GM13977 (cell line): ENCODE results near the gene LRRC51.

Source experiments
- DNase-seq: peaks from one replicate; pipeline ENCODE4 v3.0.0; 2012; ENCODE audit warnings: low spot score
- in situ Hi-C: fragments of 300-500 bp; cut with MboI; formaldehyde crosslinking; loops from one replicate; pipeline ENCODE4 v1.12.0; 2022; ENCODE audit warnings: low sequenced_read_pairs, low pct_unique_long_range_greater_than_20kb, mixed read lengths, inconsistent platforms; ENCODE audit not compliant: unreplicated experiment
- TF ChIP-seq, protein P1 (sequence below): IDR thresholded peaks from 2 replicates; pipeline ENCODE4 v1.5.1; 2012; ENCODE audit warnings: mild to moderate bottlenecking, control low read depth; ENCODE audit not compliant: insufficient read depth; ENCODE audit errors: extremely low read depth, missing control alignments

Gene LRRC51

DNA sequence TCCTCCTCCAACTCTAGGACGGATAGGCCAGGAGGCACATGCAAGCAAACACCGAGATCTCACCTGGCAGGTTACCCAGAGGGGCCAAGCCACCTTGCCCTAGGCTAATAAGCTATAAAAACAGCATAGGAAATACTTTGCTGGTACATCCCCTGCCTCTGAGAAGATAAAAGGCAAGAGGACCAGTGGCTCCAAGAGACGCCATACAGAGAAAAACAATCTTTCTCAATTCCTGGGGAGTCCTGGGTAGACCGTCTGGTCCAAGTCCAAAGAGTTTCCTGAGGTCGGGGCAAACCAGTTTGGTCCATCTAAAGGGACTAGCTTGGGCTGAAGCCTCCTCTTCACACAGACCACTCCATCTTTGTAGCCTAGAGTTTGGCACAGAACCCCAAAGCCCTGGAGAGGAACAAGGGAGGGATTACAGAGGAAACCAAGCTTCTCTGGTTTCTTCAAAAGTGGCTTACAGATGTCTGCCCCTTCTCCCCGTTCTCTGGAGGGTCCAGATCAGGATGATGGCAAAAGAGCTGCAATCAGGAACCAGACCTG is 40.7 kb upstream of the LRRC51 start:
- TF ChIP-seq, protein P1, sequence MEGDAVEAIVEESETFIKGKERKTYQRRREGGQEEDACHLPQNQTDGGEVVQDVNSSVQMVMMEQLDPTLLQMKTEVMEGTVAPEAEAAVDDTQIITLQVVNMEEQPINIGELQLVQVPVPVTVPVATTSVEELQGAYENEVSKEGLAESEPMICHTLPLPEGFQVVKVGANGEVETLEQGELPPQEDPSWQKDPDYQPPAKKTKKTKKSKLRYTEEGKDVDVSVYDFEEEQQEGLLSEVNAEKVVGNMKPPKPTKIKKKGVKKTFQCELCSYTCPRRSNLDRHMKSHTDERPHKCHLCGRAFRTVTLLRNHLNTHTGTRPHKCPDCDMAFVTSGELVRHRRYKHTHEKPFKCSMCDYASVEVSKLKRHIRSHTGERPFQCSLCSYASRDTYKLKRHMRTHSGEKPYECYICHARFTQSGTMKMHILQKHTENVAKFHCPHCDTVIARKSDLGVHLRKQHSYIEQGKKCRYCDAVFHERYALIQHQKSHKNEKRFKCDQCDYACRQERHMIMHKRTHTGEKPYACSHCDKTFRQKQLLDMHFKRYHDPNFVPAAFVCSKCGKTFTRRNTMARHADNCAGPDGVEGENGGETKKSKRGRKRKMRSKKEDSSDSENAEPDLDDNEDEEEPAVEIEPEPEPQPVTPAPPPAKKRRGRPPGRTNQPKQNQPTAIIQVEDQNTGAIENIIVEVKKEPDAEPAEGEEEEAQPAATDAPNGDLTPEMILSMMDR = no peak
- in situ Hi-C loops = no loop called here
- DNase-seq = no peak

DNA sequence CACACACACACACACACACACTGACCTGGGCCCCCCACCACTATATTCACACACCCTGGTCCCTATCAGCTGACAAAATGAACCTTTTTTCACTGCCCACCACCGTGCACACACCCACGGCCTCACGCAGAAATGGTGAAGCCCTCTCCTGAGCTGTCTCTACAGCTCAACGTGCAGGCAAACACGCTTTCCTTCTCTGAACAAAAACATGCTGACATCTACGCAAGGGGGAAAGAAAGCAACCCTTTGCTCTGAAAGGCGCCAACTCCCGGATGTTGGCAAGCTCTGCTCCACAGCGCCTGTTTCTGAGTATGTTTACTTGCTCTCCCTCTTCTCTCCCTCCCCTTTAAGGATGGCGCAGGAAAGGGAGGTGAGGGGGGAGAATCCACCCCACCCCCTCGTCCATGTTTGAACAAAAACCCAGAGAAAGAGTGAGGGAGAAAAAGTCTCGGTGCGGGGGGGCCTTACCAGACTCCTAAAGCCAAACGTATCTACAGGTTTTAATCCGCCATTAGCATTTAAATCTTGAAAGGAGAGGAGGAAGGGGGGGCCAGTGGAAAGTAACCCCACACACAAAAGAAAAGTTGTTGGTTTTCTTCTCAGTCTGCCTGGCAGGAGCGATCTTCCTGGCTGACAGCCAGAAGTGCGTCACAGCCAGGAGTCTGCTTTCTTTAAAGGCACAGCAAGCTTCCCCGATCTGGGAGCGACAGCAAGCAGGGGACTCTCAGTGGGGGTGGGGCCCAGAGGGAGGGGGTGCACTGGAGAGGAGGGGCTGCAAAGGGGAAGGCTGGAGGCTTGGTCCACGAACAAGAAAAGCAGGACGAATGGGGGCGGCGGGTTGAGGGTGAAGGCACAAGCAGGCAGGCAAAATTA is 39.9 kb upstream of the LRRC51 start:
- in situ Hi-C loops = no loop called here
- TF ChIP-seq, protein P1 = no peak
- DNase-seq = peak; percentile 54

DNA sequence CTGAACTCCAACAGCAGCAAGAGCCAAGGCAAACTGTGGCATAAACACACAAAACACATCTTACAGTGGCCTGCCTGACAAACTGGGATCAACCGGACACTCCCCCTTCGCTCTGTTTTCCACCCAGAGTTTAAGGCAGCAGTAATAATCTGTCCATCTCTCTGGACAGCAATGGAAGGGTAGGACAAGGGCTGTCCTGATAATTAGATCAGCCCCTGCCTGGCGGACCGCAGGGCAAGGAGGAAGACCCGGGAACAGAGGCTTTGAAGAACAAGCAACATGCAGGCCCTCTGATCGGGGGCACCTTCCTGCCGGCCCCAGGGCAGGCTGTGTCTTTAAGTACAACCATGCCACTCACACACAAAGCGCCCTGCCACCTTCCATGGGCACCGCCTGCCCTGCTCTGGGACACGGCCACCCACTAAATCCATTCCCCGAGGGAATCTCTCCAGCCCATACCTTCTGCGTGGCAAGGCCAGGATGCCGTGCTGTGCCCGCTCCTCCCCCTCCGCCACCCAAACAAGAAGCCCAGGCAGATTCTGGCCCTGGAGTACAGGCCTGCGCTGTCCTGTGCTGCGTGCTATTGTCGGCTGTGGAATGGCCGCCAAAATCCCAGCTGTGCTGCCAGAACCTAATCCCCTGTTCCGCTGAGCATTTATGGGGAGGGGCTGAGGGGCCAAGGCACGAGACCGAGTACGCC is 39.1 kb upstream of the LRRC51 start:
- in situ Hi-C loops = no loop called here
- DNase-seq = no peak
- TF ChIP-seq, protein P1 = no peak

DNA sequence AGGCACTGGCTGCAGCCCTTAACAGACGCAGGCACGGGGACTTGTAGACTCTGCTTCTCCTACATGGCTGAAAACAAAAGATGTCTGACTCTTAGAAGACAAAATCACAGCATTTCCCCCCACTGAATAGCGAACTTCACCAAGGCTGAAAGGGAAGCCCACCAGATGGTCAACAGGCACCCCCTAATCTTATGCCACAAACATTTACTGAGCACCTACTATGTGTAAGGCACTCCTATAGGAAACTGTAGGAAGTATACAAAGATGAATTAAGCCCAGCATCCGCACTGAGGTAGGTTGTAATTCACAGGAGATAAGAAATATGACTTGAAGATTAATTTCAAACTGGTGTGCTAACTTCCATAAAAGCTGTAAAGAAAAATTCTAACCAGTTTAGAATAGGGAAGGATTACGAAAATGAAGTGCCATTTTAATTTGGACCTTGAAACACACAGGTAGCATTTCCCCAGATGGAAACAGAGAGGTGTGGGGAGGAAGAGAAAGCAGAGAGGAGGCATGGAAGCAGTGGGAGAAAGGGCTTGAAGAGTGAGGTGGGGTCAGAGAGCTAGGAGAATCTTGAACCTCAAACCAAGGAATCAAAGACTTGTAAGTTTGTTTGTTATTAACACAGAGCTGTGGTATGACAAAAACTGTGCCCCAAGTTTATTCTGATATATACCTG is 38.4 kb upstream of the LRRC51 start:
- in situ Hi-C loops = no loop called here
- TF ChIP-seq, protein P1 = no peak
- DNase-seq = no peak

DNA sequence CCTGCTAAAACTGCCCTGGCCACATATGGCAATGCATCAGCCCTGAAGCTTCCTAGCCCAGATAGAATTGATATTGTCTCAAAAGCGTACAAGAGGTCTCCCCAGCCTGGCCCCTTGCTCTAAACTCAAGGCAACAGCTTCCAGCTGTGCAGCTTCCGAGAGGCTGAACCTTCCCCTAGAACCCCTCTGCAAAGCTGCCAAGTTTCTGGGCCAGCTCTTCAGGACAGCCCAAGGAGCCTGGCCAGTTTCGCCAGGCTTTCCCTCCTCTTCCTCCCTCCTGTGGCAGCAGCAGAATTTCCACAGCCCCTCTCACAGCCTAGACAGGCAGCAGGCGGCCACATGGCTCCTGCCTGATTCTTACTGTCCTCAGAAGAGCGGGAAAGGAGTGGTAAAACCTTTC is 34.8 kb upstream of the LRRC51 start:
- TF ChIP-seq, protein P1 = no peak
- in situ Hi-C loops = no loop called here
- DNase-seq = no peak

DNA sequence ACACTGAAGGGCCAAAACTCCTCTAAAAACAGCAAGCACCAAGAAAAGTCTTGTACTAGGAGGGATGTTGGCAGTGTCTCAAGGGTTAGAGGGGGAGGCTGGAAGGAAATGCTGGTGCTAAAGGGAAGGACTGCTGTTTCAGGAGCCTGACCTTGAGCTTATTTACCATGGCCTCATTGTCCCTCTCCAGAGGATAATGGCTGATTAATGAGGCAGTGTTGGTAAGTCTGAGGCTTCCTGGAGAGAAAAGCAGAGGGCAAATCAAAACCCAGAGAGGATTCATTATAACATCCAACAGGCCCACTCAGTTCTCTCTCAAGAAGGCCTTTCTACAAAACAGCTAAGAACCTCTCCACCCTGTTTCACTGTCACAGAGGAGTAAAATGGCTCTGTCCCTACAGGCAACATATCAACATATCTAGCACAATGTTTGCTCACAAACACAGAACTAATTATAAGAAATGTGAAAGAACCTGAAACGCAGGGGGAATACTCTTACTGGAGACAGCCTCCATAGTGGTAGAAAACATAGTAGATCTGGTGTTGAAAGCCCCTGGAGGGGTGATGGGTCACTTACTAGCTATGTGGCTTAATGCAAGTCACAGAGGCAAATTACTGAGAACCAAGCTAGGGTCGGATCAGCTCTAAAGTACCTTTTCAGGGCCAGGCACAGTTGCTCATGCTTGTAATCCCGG is 31.7 kb upstream of the LRRC51 start:
- in situ Hi-C loops = no loop called here
- no peak for DNase-seq
- TF ChIP-seq, protein P1 = no peak
